ENCODE data around the gene CHST14. TPM values are rescaled to one million over a fixed set of nuclear protein-coding genes. Genes with fewer than 3 reads are reported as not detected.

The CHST14 gene
- total RNA-seq, 1 donor from 2014 or later = 12.2 TPM

- intact Hi-C loops (cut with micrococcal nuclease) = no loop called here
Measured at GRCh38 chr15:40486066-40486770, 15.4 kb downstream of the CHST14 start.

GRCh38 chr15:40487816-40488682 lies 17.3 kb downstream of the CHST14 start:
- intact Hi-C loops (cut with micrococcal nuclease) = no loop called here

- intact Hi-C loops (cut with micrococcal nuclease) = no loop called here
Measured at GRCh38 chr15:40489274-40490175, 18.7 kb downstream of the CHST14 start.

- intact Hi-C loops (cut with micrococcal nuclease) = no loop called here
Measured at GRCh38 chr15:40493089-40493840, 22.5 kb downstream of the CHST14 start.

GRCh38 chr15:40495516-40495915 lies 24.7 kb downstream of the CHST14 start:
- intact Hi-C loops (cut with micrococcal nuclease) = no loop called here

- intact Hi-C loops (cut with micrococcal nuclease) = no loop called here
Measured at GRCh38 chr15:40498418-40498817, 27.6 kb downstream of the CHST14 start.

- intact Hi-C loops (cut with micrococcal nuclease) = no loop called here
Measured at GRCh38 chr15:40498891-40499290, 28.1 kb downstream of the CHST14 start.

- intact Hi-C loops (cut with micrococcal nuclease) = no loop called here
Measured at GRCh38 chr15:40499931-40500330, 29.1 kb downstream of the CHST14 start.

- intact Hi-C loops (cut with micrococcal nuclease) = no loop called here
Measured at GRCh38 chr15:40500568-40501330, 30.0 kb downstream of the CHST14 start.

- intact Hi-C loops (cut with micrococcal nuclease) = no loop called here
Measured at GRCh38 chr15:40501487-40501886, 30.7 kb downstream of the CHST14 start.

GRCh38 chr15:40506964-40507571 lies 36.3 kb downstream of the CHST14 start:
- intact Hi-C loops (cut with micrococcal nuclease) = loop anchor here (1.0 to 5.0 kb wide), 3 partner anchors 37 to 140 kb away; partner anchors contain the start of genes BAHD1 and CHST14

GRCh38 chr15:40508216-40508615 lies 37.4 kb downstream of the CHST14 start:
- intact Hi-C loops (cut with micrococcal nuclease) = loop anchor here (5.0 kb wide), 1 partner anchor 141 kb away; no protein-coding TSS in a partner anchor

GRCh38 chr15:40510201-40510600 lies 39.4 kb downstream of the CHST14 start:
- intact Hi-C loops (cut with micrococcal nuclease) = no loop called here

GRCh38 chr15:40511093-40511471 lies 40.3 kb downstream of the CHST14 start:
- intact Hi-C loops (cut with micrococcal nuclease) = no loop called here

- intact Hi-C loops (cut with micrococcal nuclease) = no loop called here
Measured at GRCh38 chr15:40511472-40512133, 40.8 kb downstream of the CHST14 start.

- intact Hi-C loops (cut with micrococcal nuclease) = no loop called here
Measured at GRCh38 chr15:40512440-40512839, 41.7 kb downstream of the CHST14 start.

GRCh38 chr15:40513609-40514008 lies 42.8 kb downstream of the CHST14 start:
- intact Hi-C loops (cut with micrococcal nuclease) = no loop called here

GRCh38 chr15:40516322-40516721 lies 45.5 kb downstream of the CHST14 start:
- intact Hi-C loops (cut with micrococcal nuclease) = no loop called here

Measured in T-helper 1 cell treated with Interleukin-12 subunit alpha and Interleukin-12 subunit beta and Interleukin-4 antibody, amounts not matched to agents 30 ng/mL and 1 ng/mL, for 36 hours (primary cell).